ENCODE results near the gene EEF1G.

DNA sequence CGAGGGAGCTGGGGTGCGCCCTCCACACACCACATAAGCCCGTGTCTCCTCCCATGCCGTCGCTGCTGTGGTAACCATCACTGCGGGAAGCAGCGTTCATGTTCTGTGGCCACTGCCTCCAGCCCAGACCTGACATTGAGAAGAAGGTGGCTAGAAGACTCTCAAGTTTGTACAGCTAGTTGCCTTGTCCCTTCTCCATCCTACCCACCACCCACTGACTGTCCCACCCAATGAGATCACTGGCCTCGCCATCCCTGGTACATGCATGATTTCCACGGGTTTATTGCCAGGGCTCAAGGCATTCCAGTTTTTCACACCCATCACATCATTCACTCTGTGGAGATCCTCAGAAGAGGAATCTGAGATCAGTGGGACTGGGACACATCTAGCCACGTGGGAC is 60.1 kb downstream of the EEF1G start:
- TF ChIP-seq, protein P1, sequence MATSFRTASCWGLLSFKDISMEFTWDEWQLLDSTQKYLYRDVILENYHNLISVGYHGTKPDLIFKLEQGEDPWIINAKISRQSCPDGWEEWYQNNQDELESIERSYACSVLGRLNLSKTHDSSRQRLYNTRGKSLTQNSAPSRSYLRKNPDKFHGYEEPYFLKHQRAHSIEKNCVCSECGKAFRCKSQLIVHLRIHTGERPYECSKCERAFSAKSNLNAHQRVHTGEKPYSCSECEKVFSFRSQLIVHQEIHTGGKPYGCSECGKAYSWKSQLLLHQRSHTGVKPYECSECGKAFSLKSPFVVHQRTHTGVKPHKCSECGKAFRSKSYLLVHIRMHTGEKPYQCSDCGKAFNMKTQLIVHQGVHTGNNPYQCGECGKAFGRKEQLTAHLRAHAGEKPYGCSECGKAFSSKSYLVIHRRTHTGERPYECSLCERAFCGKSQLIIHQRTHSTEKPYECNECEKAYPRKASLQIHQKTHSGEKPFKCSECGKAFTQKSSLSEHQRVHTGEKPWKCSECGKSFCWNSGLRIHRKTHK (tag by site-specific recombination; IDR thresholded peaks at IDR 0.05) = no peak
- TF ChIP-seq KLF8 (tag by site-specific recombination; IDR thresholded peaks at IDR 0.05) (no peak), ZNF10 (tag by site-specific recombination; IDR thresholded peaks at IDR 0.05) (no peak), ZNF132 (tag by site-specific recombination; IDR thresholded peaks at IDR 0.05; ENCODE audit: borderline replicate concordance) (no peak), ZNF747 (tag by site-specific recombination; IDR thresholded peaks at IDR 0.05) (no peak), ZNF629 (tag by site-specific recombination; IDR thresholded peaks at IDR 0.05) (no peak), YY1 (tag by site-specific recombination; IDR thresholded peaks at IDR 0.05) (no peak), ZNF274 (IDR thresholded peaks at IDR 0.05; ENCODE audit: low read length) (no peak), ZNF274 (tag by site-specific recombination; IDR thresholded peaks at IDR 0.05; ENCODE audit: borderline replicate concordance) (no peak)
- TF ChIP-seq, protein P2, sequence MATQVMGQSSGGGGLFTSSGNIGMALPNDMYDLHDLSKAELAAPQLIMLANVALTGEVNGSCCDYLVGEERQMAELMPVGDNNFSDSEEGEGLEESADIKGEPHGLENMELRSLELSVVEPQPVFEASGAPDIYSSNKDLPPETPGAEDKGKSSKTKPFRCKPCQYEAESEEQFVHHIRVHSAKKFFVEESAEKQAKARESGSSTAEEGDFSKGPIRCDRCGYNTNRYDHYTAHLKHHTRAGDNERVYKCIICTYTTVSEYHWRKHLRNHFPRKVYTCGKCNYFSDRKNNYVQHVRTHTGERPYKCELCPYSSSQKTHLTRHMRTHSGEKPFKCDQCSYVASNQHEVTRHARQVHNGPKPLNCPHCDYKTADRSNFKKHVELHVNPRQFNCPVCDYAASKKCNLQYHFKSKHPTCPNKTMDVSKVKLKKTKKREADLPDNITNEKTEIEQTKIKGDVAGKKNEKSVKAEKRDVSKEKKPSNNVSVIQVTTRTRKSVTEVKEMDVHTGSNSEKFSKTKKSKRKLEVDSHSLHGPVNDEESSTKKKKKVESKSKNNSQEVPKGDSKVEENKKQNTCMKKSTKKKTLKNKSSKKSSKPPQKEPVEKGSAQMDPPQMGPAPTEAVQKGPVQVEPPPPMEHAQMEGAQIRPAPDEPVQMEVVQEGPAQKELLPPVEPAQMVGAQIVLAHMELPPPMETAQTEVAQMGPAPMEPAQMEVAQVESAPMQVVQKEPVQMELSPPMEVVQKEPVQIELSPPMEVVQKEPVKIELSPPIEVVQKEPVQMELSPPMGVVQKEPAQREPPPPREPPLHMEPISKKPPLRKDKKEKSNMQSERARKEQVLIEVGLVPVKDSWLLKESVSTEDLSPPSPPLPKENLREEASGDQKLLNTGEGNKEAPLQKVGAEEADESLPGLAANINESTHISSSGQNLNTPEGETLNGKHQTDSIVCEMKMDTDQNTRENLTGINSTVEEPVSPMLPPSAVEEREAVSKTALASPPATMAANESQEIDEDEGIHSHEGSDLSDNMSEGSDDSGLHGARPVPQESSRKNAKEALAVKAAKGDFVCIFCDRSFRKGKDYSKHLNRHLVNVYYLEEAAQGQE (tag by site-specific recombination; IDR thresholded peaks at IDR 0.05) = no peak
- TF ChIP-seq, protein P3, sequence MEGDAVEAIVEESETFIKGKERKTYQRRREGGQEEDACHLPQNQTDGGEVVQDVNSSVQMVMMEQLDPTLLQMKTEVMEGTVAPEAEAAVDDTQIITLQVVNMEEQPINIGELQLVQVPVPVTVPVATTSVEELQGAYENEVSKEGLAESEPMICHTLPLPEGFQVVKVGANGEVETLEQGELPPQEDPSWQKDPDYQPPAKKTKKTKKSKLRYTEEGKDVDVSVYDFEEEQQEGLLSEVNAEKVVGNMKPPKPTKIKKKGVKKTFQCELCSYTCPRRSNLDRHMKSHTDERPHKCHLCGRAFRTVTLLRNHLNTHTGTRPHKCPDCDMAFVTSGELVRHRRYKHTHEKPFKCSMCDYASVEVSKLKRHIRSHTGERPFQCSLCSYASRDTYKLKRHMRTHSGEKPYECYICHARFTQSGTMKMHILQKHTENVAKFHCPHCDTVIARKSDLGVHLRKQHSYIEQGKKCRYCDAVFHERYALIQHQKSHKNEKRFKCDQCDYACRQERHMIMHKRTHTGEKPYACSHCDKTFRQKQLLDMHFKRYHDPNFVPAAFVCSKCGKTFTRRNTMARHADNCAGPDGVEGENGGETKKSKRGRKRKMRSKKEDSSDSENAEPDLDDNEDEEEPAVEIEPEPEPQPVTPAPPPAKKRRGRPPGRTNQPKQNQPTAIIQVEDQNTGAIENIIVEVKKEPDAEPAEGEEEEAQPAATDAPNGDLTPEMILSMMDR (tag by site-specific recombination; IDR thresholded peaks at IDR 0.05) = no peak
- TF ChIP-seq, protein P4, sequence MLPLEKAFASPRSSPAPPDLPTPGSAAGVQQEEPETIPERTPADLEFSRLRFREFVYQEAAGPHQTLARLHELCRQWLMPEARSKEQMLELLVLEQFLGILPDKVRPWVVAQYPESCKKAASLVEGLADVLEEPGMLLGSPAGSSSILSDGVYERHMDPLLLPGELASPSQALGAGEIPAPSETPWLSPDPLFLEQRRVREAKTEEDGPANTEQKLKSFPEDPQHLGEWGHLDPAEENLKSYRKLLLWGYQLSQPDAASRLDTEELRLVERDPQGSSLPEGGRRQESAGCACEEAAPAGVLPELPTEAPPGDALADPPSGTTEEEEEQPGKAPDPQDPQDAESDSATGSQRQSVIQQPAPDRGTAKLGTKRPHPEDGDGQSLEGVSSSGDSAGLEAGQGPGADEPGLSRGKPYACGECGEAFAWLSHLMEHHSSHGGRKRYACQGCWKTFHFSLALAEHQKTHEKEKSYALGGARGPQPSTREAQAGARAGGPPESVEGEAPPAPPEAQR (tag by site-specific recombination; IDR thresholded peaks at IDR 0.05) = no peak
